GM21825 (cell line): ENCODE measurements around the gene ASB1.

Experiments used
- ATAC-seq: cut with Tn5 transposase; IDR thresholded peaks from one replicate; pipeline ENCODE4 v1.9.1; 2021; ENCODE audit warnings: mild to moderate bottlenecking, moderate library complexity; ENCODE audit not compliant: unreplicated experiment

The ASB1 gene

DNA sequence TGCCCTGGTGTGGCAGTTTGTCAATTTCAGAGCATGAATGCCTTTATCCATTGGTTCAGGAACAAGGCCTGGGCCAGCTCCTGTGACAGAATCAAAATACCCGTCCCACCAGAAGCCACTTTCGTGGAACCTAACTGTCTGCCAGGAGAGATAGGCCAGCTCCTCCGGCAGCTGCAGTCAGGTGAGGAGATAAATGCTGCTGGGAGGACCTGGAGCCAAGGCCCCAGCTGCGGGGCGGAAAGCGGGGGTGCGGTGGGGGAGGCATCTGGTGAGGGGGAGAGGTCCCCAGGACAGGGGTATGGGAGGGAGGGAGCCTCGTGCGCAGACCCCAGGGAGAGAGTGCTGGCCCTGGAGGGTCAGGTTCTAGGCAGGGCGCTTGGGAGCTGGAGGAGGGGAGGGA is 4.4 kb upstream of the ASB1 start:
- no peak for ATAC-seq

GRCh38 chr2:238422940-238423339 is 3.8 kb upstream of the ASB1 start:
- no peak for ATAC-seq

DNA sequence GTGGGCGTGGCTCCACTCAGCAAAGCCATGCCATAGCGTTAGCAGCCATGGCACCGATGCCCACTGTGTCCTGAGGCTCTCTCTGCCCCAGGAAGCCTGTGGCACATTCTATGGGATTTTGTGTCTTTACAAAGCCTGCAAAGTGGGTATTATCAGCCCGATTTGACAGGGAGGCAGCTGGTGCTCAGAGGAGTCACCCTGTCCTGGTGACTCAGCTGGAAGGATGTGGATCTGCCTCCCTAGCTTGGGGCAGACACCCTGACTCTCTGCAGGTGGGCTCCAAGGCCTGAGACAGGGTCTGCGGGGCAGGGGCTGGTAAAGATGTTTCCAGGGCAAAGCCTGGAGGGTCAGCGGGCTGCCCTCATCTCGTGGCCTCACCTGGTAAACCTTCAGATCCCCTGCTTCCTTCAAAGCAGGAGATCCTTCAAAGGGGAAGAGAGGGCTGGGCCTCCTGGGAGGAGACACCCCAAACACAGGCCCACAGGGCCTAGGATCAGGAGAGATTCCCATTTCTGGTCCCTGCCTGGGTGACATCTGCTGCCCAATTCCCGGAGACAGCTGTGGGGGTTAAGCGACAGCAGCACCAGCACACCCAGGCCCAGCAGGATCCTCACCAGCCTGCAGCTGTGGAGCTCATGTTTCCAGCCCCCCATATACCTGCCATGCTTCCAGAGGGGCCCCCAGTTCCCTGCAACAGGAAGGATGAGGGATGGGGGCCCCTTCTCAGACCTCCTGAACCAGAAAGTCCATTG is 3.0 kb upstream of the ASB1 start:
- no peak for ATAC-seq

- no peak for ATAC-seq
Observed at GRCh38 chr2:238424313-238424700, 2.4 kb upstream of the ASB1 start.

GRCh38 chr2:238425505-238425978 is 1.2 kb upstream of the ASB1 start:
- ATAC-seq: no peak

DNA sequence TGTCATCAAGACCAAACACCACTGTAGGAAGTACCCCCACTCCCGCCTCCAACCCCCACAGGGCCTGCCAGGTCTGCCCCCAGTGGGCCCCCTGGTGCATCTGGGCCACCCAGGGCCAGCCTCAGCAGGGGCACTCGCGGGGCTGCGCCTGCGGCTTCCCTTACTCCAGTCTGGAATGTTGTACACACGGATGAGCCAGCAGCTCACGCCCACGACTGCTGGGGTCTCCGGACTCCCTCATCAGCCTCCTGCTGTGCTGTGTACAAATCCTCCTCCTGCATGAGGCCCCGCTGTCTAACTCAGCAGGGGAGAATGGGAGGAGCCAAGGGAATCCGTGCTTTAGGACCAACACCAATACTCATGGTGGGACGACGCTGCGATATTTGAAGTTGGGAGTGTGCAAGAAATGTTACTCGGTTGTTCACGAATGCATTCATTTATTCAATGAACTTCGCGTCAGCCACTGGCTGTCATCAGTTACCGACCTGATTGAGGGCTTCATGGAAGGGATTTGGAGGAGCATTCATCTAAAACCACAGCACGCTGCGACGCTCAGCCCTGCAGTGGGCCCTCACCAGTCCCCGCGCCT is 654 bp upstream of the ASB1 start:
- peak; percentile 7 for ATAC-seq

DNA sequence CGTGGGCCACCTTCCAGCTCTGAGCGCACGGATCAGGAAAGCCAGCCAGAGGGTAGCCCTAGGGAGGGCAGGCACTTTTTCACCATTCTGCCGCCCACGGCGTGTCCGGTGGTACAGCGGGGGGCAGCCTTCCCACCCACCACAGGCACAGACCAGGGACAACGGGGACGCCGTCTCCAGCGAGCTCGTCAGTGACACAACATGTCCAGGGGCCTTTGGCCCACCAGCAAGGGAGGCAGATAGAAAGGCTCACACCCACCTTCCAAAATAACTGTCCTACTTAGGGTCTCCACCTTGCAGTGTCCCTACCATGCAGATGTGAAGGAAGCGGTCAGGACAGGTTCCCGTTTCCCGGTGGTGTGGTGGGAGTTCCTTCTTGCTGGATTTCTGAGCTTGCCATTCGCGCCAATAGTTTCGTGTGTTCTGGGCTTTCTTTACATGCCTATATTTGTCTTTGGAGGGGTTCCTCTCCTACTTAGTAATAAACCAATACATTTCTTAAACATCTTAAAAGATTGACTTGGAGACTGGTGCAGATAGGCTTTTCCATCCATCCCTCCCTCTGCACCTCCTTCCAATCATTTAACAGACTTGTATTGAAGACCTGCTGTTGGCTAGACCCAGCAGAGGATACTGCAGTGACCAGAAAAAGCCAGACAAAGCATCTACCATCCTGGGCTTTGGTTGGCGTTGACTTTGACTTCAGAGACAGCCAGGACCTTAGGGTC is 872 bp downstream of the ASB1 start:
- peak; percentile 6 for ATAC-seq

GRCh38 chr2:238428866-238429265 is 2.1 kb downstream of the ASB1 start:
- no peak for ATAC-seq

- ATAC-seq: no peak
Observed at GRCh38 chr2:238430781-238431180, 4.1 kb downstream of the ASB1 start.

DNA sequence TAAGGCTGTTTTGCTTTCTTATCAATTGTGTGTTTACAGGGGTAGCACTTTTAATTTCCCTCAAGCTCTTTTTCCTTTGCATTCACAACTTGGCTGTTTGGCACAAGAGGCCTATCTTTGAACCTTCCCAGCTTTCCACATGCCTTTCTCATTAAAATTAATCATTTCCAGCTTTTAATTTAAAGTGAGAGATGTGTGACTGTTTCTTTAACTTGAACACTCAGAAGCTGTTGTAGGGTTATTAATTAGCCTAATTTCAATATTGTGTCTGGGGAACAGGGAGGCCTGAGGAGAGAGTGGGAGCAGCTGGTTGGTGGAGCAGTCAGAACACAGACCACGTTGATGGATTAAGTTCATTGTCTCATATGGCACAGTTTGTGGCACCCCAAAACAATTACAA is 4.7 kb downstream of the ASB1 start:
- no peak for ATAC-seq

DNA sequence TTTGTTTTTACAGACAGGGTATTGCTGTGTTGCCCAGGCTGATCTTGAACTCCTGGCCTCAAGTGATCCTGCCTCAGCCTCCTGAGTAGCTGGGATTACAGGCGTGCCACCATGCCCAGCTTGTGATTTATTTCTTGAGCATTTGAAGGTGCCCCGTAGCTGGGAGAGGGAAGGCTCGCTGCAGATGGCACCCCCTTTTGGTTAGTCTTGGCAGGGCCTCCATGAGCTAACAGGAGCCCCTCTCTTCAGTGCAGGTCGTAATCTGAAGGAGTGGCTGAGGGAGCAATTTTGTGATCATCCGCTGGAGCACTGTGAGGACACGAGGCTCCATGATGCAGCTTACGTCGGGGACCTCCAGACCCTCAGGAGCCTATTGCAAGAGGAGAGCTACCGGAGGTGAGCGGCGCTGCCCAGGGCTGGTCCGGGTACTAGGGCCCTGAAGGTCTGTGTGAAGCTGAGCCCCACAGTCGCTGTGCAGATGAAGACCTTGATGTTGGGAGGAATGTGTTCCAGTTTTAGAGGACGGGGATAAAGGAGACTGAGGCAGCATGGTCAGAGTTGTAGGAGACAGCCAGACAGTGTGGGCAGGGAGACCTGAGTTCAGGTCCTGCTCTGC is 6.7 kb downstream of the ASB1 start:
- no peak for ATAC-seq

DNA sequence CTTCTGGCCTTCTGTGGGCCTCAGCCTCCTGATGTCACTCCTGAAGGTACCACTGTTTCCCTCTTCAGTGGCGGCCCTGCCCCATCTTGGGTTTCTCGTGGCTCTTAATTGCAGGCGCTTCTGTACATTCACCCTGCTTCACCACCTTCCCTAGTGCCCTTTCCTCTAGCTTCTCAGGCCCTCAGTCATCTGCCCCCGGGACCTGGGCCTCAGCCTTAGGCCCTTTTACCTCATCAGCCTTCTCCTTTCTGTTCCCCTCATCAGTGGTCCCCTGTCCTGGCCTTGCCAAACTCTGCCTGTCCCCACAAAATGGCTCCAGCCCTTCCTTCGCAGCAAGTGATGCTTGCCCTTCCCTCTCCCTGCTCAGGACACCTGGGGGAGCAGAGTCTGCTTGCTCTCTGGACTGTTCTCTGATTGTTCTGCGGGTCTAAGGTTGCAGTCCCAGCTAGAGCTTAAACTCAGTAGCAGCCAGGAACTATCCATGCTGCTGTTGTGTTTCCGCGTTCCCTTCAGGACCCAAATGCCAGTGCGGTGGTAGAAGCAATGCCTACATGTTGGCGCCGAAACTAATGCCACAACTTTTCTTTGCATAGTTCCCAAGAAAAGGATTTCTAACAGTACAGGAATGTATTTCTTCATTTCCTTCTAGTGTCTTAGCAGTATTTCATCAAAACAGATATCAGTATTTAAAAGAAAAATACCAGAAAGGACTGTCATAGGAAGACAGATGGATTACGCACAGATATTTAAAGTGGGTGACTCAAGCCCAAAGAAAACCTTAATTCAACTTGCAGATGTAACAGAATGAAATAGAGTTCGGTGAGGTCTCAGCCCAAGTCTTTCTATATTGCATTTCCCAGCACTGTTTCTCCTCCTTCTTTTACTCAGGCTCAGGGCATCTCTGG is 7.5 kb downstream of the ASB1 start:
- no peak for ATAC-seq

GRCh38 chr2:238434846-238435751 is 8.4 kb downstream of the ASB1 start:
- no peak for ATAC-seq

DNA sequence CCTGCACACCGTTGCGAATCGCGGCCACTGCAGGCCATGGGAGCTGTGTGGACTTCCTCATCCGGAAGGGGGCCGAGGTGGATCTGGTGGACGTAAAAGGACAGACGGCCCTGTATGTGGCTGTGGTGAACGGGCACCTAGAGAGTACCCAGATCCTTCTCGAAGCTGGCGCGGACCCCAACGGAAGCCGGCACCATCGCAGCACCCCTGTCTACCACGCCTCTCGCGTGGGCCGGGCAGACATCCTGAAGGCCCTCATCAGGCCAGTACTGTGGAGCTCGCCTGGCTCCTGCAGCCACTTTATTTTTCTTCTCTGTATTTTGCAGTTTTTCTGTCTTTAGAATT is 9.0 kb downstream of the ASB1 start:
- ATAC-seq: no peak

GRCh38 chr2:238438856-238439849 is 12.4 kb downstream of the ASB1 start:
- no peak for ATAC-seq

- ATAC-seq: no peak
Observed at GRCh38 chr2:238439917-238440316, 13.2 kb downstream of the ASB1 start.

DNA sequence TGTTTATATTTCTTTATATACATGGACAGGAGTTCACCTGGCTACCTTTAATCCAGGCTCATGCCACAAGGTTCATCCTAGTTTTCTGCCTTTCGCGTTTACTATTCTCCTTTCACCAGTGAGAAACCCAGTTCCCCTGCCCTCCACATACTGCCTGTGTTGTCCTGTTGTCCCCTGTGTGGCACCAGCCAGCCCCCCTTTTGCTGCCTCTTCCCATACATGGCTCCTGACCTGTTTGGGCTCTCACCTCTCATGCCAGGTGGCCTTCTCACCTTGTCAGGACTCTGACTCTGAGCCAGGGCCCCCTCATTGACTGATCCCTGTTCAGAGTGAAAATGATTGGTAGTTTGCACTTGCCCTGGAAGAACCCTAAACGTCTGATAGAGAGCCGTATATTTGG is 13.6 kb downstream of the ASB1 start:
- no peak for ATAC-seq

DNA sequence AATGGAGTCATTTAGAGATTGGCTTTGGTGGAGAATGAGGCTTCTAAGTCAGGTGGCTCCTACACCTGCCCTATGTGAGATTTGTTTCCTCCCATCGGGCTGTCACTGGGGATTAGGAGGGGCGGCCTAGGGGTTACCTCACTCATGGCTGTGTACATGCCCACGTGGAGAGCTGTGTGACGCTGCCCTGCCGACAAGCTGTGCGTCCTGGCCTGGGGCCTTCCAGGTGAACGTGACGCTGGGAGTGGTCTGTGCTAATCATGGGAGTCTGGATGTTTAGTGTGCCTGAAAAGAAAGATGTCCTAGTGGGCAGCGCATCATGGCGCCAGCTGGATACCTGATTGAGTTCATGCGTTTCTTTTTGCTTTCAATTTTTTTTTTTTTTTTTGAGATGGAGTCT is 14.0 kb downstream of the ASB1 start:
- ATAC-seq: no peak
